WERI-Rb-1 (cell line): ENCODE results near the gene CTTNBP2.

Source experiments
- DNase-seq: peaks from one replicate; pipeline ENCODE4 v3.0.0-alpha.2; 2020
- H3K27ac ChIP-seq: fragments of 250-450 bp; sonication (Bioruptor Pico); 2 replicates; pipeline ENCODE4 v1.5.1; 2020; ENCODE audit warnings: mild to moderate bottlenecking, moderate library complexity
- H3K27me3 ChIP-seq: fragments of 250-450 bp; sonication (Bioruptor Pico); 2 replicates; pipeline ENCODE4 v1.5.1; 2021; ENCODE audit warnings: mild to moderate bottlenecking, low read depth, moderate library complexity; ENCODE audit not compliant: insufficient read depth, severe bottlenecking
- H3K36me3 ChIP-seq: fragments of 250-450 bp; sonication (Bioruptor Pico); 2 replicates; pipeline ENCODE4 v1.5.1; 2020; ENCODE audit warnings: mild to moderate bottlenecking, moderate library complexity
- H3K4me3 ChIP-seq: 2 replicates; pipeline ENCODE4 v1.5.1; 2011; ENCODE audit warnings: low read depth, mild to moderate bottlenecking, control low read depth, low read length
- H3K9me3 ChIP-seq: fragments of 250-450 bp; sonication (Bioruptor Pico); 2 replicates; pipeline ENCODE4 v1.5.1; 2021; ENCODE audit warnings: mild to moderate bottlenecking, moderate library complexity; ENCODE audit not compliant: severe bottlenecking
- TF ChIP-seq, protein P1 (sequence below): IDR thresholded peaks from 2 replicates; pipeline ENCODE4 v1.5.1; 2011; ENCODE audit warnings: low read depth, mild to moderate bottlenecking, control low read depth, inconsistent platforms, low read length

The CTTNBP2 gene

DNA sequence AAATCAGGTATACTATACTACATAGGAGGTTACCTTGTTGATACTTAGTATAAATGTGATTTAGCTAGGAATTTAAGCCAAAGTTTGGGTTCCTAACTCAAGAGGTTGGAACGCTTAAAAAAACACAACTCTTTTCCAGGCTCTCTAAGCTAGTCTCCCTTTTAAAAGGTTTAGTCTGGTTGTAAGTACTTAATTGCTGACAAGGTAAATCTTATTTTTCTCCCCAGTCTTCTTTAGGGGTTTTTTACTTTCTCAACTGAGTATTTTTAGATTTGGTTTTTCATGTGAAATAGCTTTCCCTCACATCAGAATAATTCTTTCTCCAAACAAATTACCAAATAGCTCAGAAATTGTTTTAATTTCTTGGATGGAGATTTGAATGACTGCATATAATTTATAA lies 20.8 kb upstream of the CTTNBP2 start:
- peaks cover 30% of the 10 kb centered on the region for H3K27me3 ChIP-seq
- H3K36me3 ChIP-seq, result no peaks in the 10 kb centered on the region
- no peaks in the 10 kb centered on the region for H3K9me3 ChIP-seq
- TF ChIP-seq, protein P1, sequence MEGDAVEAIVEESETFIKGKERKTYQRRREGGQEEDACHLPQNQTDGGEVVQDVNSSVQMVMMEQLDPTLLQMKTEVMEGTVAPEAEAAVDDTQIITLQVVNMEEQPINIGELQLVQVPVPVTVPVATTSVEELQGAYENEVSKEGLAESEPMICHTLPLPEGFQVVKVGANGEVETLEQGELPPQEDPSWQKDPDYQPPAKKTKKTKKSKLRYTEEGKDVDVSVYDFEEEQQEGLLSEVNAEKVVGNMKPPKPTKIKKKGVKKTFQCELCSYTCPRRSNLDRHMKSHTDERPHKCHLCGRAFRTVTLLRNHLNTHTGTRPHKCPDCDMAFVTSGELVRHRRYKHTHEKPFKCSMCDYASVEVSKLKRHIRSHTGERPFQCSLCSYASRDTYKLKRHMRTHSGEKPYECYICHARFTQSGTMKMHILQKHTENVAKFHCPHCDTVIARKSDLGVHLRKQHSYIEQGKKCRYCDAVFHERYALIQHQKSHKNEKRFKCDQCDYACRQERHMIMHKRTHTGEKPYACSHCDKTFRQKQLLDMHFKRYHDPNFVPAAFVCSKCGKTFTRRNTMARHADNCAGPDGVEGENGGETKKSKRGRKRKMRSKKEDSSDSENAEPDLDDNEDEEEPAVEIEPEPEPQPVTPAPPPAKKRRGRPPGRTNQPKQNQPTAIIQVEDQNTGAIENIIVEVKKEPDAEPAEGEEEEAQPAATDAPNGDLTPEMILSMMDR, result no peak
- H3K27ac ChIP-seq, result no peak overlapping the region
- DNase-seq, result no peak
- no peak overlapping the region for H3K4me3 ChIP-seq

DNA sequence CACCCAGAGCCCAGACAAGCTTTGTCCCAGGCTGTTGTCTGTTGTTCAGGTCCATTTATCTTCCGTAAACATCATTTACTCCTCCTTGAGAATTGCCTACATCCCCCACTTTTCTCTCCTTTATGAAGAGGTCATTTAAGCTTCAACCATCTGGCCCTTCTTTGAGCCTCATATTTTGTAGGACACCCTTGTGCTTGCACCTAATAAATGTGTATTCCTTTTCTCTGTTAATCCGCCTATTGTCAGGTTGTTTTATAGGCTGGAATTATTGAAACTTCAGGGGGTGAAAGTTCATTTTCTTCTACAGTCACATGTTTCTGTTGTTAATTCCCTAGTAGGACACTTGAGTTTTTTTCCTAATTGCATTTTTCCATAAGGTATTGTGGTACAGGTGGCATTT lies 19.6 kb upstream of the CTTNBP2 start:
- Histone ChIP-seq H3K27ac (no peak overlapping the region), H3K27me3 (peaks cover 26% of the 10 kb centered on the region), H3K9me3 (no peaks in the 10 kb centered on the region), H3K4me3 (no peak overlapping the region), H3K36me3 (no peaks in the 10 kb centered on the region)
- DNase-seq, result no peak
- TF ChIP-seq, protein P1, result no peak

- Histone ChIP-seq H3K27me3 (peaks cover 34% of the 10 kb centered on the region), H3K4me3 (no peak overlapping the region), H3K27ac (no peak overlapping the region), H3K36me3 (no peaks in the 10 kb centered on the region), H3K9me3 (no peaks in the 10 kb centered on the region)
- TF ChIP-seq, protein P1, result no peak
- no peak for DNase-seq
Observed at GRCh38 chr7:117889611-117890010, 16.4 kb upstream of the CTTNBP2 start.

DNA sequence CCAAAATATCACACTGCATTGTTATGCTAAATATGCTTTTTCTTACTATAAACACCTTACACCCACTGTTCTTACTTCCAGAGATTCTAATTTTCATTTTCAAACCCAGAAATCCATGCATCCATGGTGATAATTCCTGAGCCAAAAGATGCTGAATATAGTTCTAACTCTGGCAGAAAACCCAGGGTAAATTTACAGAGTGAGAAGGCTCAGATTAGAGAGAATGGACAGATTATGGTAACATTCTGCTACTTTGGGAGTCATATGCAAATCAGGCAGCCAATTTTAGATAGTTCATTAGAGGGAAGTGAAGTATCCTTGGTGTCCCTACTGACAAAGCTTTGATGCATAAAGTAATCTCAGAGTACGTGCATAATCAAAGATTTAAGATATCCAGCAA lies 15.4 kb upstream of the CTTNBP2 start:
- Histone ChIP-seq H3K9me3 (no peaks in the 10 kb centered on the region), H3K27ac (no peak overlapping the region), H3K36me3 (no peaks in the 10 kb centered on the region), H3K27me3 (peaks cover 44% of the 10 kb centered on the region), H3K4me3 (no peak overlapping the region)
- TF ChIP-seq, protein P1, result no peak
- no peak for DNase-seq

- Histone ChIP-seq H3K4me3 (no peak overlapping the region), H3K36me3 (no peaks in the 10 kb centered on the region), H3K27me3 (peaks cover 41% of the 10 kb centered on the region), H3K27ac (no peak overlapping the region), H3K9me3 (no peaks in the 10 kb centered on the region)
- no peak for DNase-seq
- TF ChIP-seq, protein P1, result no peak
Observed at GRCh38 chr7:117882594-117882993, 9.4 kb upstream of the CTTNBP2 start.

DNA sequence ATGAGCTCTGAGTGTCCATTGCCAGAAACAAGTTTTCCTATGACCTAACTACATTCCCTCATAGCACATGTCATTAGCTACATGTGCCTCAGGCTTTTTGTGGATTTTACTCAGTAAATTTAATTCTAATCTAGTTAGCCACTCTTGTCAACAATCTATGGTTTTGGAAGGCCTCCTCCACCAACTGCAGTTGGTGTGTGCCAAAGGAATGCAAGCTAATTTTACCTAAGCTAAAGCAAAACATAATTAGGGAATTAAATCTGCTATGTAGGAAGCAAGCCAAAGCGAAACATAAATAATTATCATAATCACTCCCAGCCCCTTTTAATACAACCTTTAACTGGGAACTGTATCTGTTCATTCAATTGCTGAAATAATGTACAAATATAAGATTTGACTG lies 3.5 kb upstream of the CTTNBP2 start:
- Histone ChIP-seq H3K4me3 (no peak overlapping the region), H3K27me3 (peaks cover 58% of the 10 kb centered on the region), H3K36me3 (no peaks in the 10 kb centered on the region), H3K27ac (no peak overlapping the region), H3K9me3 (no peaks in the 10 kb centered on the region)
- no peak for DNase-seq
- TF ChIP-seq, protein P1, result no peak
